ENCODE data around the gene FURIN. TPM values are rescaled to one million over a fixed set of nuclear protein-coding genes. Genes with fewer than 3 reads are reported as not detected.

FURIN gene
- total and polyA plus RNA-seq, 9 of the 15 experiments (the other 6 are each of a cell fraction or from before 2014, with no cell fraction given), result 0.92 to 99.9 (median 34.8) TPM

DNA sequence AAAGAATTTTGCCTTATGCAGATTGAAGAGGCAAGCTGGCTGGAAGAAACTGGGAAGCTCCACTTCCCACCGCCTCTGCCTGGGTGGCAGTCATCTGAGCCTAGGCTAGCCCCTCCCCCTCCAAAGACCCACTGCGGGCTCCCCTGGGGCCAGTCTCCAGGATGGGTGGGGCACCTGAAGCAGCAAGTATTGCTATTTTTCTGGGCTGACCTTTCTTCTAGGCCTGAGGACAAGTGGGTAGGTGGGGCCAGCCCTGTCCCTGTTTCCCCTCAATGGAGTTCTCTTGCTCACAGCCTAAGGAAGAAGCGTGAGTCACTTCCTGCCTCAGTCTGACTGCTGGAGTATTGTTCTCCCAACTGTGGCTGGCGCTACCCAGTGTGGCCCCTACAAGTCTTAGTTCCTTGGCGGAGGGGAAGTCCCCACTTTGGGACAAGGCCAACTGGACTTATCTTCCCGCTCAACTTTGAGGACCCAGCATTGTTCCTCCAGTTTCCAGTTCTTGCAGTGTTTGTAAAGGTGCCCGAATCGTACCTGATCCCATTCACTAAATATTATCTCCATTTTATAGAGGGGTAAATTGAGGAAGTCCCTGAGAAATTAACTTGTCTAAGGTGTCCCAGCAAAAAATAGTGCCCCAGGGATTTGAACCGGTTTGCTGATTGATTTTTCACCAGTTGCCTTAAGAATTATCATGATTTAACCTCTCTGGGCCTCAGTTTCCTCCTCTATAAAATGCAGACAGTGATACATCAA is 1.4 kb downstream of the FURIN start (continued):
- TF ChIP-seq, protein P1, sequence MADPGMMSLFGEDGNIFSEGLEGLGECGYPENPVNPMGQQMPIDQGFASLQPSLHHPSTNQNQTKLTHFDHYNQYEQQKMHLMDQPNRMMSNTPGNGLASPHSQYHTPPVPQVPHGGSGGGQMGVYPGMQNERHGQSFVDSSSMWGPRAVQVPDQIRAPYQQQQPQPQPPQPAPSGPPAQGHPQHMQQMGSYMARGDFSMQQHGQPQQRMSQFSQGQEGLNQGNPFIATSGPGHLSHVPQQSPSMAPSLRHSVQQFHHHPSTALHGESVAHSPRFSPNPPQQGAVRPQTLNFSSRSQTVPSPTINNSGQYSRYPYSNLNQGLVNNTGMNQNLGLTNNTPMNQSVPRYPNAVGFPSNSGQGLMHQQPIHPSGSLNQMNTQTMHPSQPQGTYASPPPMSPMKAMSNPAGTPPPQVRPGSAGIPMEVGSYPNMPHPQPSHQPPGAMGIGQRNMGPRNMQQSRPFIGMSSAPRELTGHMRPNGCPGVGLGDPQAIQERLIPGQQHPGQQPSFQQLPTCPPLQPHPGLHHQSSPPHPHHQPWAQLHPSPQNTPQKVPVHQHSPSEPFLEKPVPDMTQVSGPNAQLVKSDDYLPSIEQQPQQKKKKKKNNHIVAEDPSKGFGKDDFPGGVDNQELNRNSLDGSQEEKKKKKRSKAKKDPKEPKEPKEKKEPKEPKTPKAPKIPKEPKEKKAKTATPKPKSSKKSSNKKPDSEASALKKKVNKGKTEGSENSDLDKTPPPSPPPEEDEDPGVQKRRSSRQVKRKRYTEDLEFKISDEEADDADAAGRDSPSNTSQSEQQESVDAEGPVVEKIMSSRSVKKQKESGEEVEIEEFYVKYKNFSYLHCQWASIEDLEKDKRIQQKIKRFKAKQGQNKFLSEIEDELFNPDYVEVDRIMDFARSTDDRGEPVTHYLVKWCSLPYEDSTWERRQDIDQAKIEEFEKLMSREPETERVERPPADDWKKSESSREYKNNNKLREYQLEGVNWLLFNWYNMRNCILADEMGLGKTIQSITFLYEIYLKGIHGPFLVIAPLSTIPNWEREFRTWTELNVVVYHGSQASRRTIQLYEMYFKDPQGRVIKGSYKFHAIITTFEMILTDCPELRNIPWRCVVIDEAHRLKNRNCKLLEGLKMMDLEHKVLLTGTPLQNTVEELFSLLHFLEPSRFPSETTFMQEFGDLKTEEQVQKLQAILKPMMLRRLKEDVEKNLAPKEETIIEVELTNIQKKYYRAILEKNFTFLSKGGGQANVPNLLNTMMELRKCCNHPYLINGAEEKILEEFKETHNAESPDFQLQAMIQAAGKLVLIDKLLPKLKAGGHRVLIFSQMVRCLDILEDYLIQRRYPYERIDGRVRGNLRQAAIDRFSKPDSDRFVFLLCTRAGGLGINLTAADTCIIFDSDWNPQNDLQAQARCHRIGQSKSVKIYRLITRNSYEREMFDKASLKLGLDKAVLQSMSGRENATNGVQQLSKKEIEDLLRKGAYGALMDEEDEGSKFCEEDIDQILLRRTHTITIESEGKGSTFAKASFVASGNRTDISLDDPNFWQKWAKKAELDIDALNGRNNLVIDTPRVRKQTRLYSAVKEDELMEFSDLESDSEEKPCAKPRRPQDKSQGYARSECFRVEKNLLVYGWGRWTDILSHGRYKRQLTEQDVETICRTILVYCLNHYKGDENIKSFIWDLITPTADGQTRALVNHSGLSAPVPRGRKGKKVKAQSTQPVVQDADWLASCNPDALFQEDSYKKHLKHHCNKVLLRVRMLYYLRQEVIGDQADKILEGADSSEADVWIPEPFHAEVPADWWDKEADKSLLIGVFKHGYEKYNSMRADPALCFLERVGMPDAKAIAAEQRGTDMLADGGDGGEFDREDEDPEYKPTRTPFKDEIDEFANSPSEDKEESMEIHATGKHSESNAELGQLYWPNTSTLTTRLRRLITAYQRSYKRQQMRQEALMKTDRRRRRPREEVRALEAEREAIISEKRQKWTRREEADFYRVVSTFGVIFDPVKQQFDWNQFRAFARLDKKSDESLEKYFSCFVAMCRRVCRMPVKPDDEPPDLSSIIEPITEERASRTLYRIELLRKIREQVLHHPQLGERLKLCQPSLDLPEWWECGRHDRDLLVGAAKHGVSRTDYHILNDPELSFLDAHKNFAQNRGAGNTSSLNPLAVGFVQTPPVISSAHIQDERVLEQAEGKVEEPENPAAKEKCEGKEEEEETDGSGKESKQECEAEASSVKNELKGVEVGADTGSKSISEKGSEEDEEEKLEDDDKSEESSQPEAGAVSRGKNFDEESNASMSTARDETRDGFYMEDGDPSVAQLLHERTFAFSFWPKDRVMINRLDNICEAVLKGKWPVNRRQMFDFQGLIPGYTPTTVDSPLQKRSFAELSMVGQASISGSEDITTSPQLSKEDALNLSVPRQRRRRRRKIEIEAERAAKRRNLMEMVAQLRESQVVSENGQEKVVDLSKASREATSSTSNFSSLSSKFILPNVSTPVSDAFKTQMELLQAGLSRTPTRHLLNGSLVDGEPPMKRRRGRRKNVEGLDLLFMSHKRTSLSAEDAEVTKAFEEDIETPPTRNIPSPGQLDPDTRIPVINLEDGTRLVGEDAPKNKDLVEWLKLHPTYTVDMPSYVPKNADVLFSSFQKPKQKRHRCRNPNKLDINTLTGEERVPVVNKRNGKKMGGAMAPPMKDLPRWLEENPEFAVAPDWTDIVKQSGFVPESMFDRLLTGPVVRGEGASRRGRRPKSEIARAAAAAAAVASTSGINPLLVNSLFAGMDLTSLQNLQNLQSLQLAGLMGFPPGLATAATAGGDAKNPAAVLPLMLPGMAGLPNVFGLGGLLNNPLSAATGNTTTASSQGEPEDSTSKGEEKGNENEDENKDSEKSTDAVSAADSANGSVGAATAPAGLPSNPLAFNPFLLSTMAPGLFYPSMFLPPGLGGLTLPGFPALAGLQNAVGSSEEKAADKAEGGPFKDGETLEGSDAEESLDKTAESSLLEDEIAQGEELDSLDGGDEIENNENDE (IDR thresholded peaks at IDR 0.05; ENCODE audit: low read depth, low read length), result no peak
- TF ChIP-seq E2F3 (CRISPR knock-in tag; IDR thresholded peaks at IDR 0.05) (no peak), FOS (IDR thresholded peaks at IDR 0.05; ENCODE audit: extremely low read depth, insufficient read length) (peak; percentile 24), PCBP2 (IDR thresholded peaks at IDR 0.05; ENCODE audit: low read depth, low read length, poor library complexity, severe bottlenecking) (no peak), PHF21A (IDR thresholded peaks at IDR 0.05; ENCODE audit: borderline replicate concordance, low read depth) (no peak), ZNF239 (CRISPR knock-in tag; IDR thresholded peaks at IDR 0.05) (no peak), ZNF830 (CRISPR knock-in tag; IDR thresholded peaks at IDR 0.05) (no peak), ESRRA (IDR thresholded peaks at IDR 0.05; ENCODE audit: borderline replicate concordance, low read depth) (peak; percentile 92), KLF1 (tag; IDR thresholded peaks at IDR 0.05) (0 out of 2 replicates have a peak, but pooled peaks have one; percentile 17)
- TF ChIP-seq, protein P2, sequence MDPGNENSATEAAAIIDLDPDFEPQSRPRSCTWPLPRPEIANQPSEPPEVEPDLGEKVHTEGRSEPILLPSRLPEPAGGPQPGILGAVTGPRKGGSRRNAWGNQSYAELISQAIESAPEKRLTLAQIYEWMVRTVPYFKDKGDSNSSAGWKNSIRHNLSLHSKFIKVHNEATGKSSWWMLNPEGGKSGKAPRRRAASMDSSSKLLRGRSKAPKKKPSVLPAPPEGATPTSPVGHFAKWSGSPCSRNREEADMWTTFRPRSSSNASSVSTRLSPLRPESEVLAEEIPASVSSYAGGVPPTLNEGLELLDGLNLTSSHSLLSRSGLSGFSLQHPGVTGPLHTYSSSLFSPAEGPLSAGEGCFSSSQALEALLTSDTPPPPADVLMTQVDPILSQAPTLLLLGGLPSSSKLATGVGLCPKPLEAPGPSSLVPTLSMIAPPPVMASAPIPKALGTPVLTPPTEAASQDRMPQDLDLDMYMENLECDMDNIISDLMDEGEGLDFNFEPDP (CRISPR knock-in tag; IDR thresholded peaks at IDR 0.05), result 0 out of 2 replicates have a peak, but pooled peaks have one; percentile 12
- TF ChIP-seq, protein P3, sequence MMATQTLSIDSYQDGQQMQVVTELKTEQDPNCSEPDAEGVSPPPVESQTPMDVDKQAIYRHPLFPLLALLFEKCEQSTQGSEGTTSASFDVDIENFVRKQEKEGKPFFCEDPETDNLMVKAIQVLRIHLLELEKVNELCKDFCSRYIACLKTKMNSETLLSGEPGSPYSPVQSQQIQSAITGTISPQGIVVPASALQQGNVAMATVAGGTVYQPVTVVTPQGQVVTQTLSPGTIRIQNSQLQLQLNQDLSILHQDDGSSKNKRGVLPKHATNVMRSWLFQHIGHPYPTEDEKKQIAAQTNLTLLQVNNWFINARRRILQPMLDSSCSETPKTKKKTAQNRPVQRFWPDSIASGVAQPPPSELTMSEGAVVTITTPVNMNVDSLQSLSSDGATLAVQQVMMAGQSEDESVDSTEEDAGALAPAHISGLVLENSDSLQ (IDR thresholded peaks at IDR 0.05), result peak; percentile 41
- TF ChIP-seq, protein P4, sequence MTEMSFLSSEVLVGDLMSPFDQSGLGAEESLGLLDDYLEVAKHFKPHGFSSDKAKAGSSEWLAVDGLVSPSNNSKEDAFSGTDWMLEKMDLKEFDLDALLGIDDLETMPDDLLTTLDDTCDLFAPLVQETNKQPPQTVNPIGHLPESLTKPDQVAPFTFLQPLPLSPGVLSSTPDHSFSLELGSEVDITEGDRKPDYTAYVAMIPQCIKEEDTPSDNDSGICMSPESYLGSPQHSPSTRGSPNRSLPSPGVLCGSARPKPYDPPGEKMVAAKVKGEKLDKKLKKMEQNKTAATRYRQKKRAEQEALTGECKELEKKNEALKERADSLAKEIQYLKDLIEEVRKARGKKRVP (CRISPR knock-in tag; IDR thresholded peaks at IDR 0.05), result peak; percentile 36; the same call in 1 of the 2 replicates

Measured in K562 (cell line).